Activated naive CD4-positive, alpha-beta T cell treated with anti-CD3 and anti-CD28 coated beads, Interleukin-2, amount 50 U/mL, for 72 hours (primary cell): ENCODE data around the gene SLIT1. TPM values are rescaled to one million over a fixed set of nuclear protein-coding genes. Genes with fewer than 3 reads are reported as not detected.

Experiments
- ATAC-seq, 2 donors: fragments of 150-1000 bp; cut with Tn5 transposase; 2 replicates each; pipeline ENCODE4 v1.10.0; 2021; ENCODE audit warnings: mild to moderate bottlenecking in 2 of 2, moderate library complexity in 2 of 2
- DNase-seq, 2 donors: peaks; one replicate each; pipeline ENCODE4 v3.0.0; 2021 to 2022; ENCODE audit warnings: low spot score in 2 of 2
- H3K27ac Mint-ChIP-seq, 2 donors: one replicate each; pipeline ENCODE4 v1.8.0; 2022; ENCODE audit warnings: mild to moderate bottlenecking in 2 of 2, mixed read lengths in 2 of 2
- H3K36me3 Mint-ChIP-seq, 2 donors: one replicate each; pipeline ENCODE4 v1.8.0; 2022; ENCODE audit warnings: mixed read lengths in 2 of 2
- H3K9me3 Mint-ChIP-seq, 2 donors: one replicate each; pipeline ENCODE4 v1.8.0; 2022; ENCODE audit warnings: mixed read lengths in 2 of 2
- total RNA-seq, 2 donors: library from RNA; stranded (reverse); gene quantifications; one replicate each; pipeline ENCODE4 v1.2.3, GENCODE V29; 2022

Gene SLIT1
- 1 to 10 TPM in 1 of 2 donors, under 1 TPM in 1; 0.99 to 1.4 TPM for total RNA-seq

DNA sequence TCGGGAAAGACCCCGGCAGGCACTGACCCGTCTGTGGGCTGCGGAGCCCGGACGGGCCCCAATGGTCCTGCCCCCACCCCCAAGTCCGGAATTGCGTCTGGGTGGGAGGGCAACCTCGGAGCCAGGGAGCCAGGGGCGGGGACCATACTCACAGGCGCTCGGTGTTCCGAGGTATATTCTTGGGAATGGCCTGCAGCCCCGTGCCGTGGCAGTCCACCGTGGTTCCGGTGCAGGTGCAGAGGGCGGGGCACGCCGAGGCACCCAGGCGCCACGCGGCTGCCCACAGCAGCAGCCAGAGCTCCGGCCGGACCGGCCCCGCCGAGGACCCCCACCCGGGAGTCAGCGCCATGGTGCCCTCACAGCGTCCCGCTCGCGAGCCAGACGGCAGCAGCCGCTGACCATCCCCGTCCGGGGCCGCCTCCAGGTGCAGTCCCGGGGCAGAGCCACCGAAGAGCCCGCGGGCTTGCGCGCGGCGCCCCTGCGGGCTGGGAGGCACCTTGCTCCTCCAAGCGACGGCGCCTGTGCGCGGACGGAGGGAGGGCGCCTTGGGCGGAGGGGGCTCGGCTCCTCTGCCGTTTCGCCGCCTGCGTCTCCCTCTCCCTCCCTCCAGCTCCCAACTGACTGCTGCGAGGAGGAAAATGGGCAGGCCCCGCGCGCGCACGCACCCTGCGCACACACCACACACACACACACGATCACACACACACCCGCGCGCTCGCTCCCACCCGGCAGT is at the start of gene SLIT1:
TSS of gene SLIT1 (minus strand) at position 634 of the 733 bp plus-strand sequence. CDS start at position 349, 285 bp downstream.
- Mint-ChIP-seq H3K27ac (no peak within 1 kb of the TSS), H3K9me3 (no peaks in the 10 kb centered on the region), H3K36me3 (no peaks in the 10 kb centered on the region)
- DNase-seq (peak in 1 of 2 donors; percentile 20), ATAC-seq (peak in 1 of 2 donors; percentile 47)

DNA sequence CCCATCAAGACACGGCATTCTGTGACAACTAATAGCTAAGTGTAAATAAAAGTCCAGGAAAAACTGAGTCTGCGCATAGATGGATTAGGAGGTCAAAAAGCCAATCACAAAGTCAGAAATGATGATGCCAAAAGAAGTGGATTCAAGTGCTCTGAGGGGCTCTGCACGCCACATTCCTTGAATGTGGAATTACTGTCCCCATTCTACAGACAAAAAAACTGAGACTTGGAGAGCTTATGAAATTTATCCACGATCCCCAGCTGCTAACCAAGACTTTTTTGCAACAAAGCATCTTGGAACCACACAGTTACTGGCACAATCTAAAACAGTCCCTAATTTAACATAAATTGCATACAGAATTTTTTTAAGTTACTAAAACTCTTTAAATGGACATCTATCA is 49.6 kb upstream of the SLIT1 start:
- Mint-ChIP-seq H3K9me3 (no peaks in the 10 kb centered on the region), H3K27ac (no peak overlapping the region), H3K36me3 (peaks cover 0 to 1% of the 10 kb centered on the region in 2 donors)
- ATAC-seq: no peak
- DNase-seq: no peak

- Mint-ChIP-seq H3K27ac (no peak overlapping the region), H3K36me3 (peaks cover 4 to 11% of the 10 kb centered on the region in 2 donors), H3K9me3 (no peaks in the 10 kb centered on the region)
- ATAC-seq: no peak
- no peak for DNase-seq
Measured at GRCh38 chr10:97234400-97234799, 48.6 kb upstream of the SLIT1 start.

DNA sequence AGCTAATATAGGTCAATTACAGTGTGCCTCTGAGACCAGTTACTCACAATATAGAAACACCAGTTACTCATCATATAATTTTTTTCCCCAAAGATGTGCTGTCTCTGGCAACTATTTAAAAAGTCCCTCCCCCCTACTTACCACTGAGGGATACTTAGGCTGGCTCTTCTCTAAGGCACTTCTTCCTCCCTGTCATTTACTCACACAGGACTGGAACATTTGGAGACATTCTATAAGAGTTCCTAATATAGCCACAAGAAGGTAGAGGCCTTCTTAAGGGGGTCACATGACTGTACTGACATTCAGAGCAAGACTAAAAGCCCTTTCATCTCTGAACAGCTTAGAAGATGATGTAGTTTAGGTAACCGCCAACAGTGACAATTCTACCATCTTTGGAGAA is 44.4 kb upstream of the SLIT1 start:
- no peaks in the 10 kb centered on the region for H3K9me3 Mint-ChIP-seq
- DNase-seq (no peak), ATAC-seq (peak; percentile 90 to 97)
- peaks cover 9 to 25% of the 10 kb centered on the region in 2 donors for H3K36me3 Mint-ChIP-seq
- peak overlapping the region; percentile 71 to 94 for H3K27ac Mint-ChIP-seq

GRCh38 chr10:97229322-97230015 is 43.7 kb upstream of the SLIT1 start:
- Mint-ChIP-seq H3K27ac (peak overlapping the region; percentile 71 to 94), H3K36me3 (peaks cover 13 to 29% of the 10 kb centered on the region in 2 donors), H3K9me3 (no peaks in the 10 kb centered on the region)
- no peak for DNase-seq
- ATAC-seq: peak in 1 of 2 donors; percentile 60

- peaks cover 13 to 33% of the 10 kb centered on the region in 2 donors for H3K36me3 Mint-ChIP-seq
- H3K27ac Mint-ChIP-seq: peak overlapping the region in 1 of 2 donors; percentile 22
- ATAC-seq (no peak), DNase-seq (no peak)
- no peaks in the 10 kb centered on the region for H3K9me3 Mint-ChIP-seq
Measured at GRCh38 chr10:97228775-97229157, 43.0 kb upstream of the SLIT1 start.

GRCh38 chr10:97228130-97228774 is 42.5 kb upstream of the SLIT1 start:
- DNase-seq (no peak), ATAC-seq (no peak)
- H3K9me3 Mint-ChIP-seq: no peaks in the 10 kb centered on the region
- peaks cover 13 to 34% of the 10 kb centered on the region in 2 donors for H3K36me3 Mint-ChIP-seq
- no peak overlapping the region for H3K27ac Mint-ChIP-seq

- H3K27ac Mint-ChIP-seq: no peak overlapping the region
- no peak for DNase-seq
- ATAC-seq: no peak
- H3K36me3 Mint-ChIP-seq: peaks cover 13 to 34% of the 10 kb centered on the region in 2 donors
- H3K9me3 Mint-ChIP-seq: no peaks in the 10 kb centered on the region
Measured at GRCh38 chr10:97226398-97226797, 40.6 kb upstream of the SLIT1 start.

- DNase-seq (no peak), ATAC-seq (peak; percentile 64)
- no peaks in the 10 kb centered on the region for H3K9me3 Mint-ChIP-seq
- peaks cover 10 to 40% of the 10 kb centered on the region in 2 donors for H3K36me3 Mint-ChIP-seq
- H3K27ac Mint-ChIP-seq: peak overlapping the region in 1 of 2 donors; percentile 56
Measured at GRCh38 chr10:97224483-97225435, 39.0 kb upstream of the SLIT1 start.

GRCh38 chr10:97222326-97222961 is 36.7 kb upstream of the SLIT1 start:
- H3K27ac Mint-ChIP-seq: no peak overlapping the region
- ATAC-seq: no peak
- no peaks in the 10 kb centered on the region for H3K9me3 Mint-ChIP-seq
- peaks cover 8 to 30% of the 10 kb centered on the region in 2 donors for H3K36me3 Mint-ChIP-seq
- no peak for DNase-seq

DNA sequence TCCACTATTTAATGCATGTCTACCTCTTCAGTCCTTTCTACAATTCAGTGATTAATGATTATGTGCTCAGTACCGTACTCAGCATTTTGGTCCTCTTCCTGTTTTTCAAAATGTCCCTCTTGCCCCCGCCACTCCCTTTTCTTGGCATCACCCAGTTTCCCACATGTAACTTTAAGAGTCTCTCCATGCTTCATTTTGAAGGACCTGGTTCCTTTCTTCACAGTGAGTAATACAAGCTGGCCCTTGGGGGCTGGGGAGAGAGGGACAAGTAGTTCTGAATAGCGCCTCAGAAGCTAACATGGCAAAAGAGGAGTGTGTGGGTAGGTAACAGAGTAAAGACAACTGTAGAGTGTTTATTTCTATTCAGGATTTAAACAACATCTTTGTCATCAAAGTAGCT is 34.6 kb upstream of the SLIT1 start:
- ATAC-seq: no peak
- Mint-ChIP-seq H3K36me3 (peaks cover 5 to 26% of the 10 kb centered on the region in 2 donors), H3K9me3 (no peaks in the 10 kb centered on the region), H3K27ac (no peak overlapping the region)
- no peak for DNase-seq

GRCh38 chr10:97217299-97217698 is 31.5 kb upstream of the SLIT1 start:
- Mint-ChIP-seq H3K9me3 (no peaks in the 10 kb centered on the region), H3K36me3 (peaks cover 0 to 15% of the 10 kb centered on the region in 2 donors), H3K27ac (peak overlapping the region in 1 of 2 donors; percentile 77)
- DNase-seq (no peak), ATAC-seq (no peak)

DNA sequence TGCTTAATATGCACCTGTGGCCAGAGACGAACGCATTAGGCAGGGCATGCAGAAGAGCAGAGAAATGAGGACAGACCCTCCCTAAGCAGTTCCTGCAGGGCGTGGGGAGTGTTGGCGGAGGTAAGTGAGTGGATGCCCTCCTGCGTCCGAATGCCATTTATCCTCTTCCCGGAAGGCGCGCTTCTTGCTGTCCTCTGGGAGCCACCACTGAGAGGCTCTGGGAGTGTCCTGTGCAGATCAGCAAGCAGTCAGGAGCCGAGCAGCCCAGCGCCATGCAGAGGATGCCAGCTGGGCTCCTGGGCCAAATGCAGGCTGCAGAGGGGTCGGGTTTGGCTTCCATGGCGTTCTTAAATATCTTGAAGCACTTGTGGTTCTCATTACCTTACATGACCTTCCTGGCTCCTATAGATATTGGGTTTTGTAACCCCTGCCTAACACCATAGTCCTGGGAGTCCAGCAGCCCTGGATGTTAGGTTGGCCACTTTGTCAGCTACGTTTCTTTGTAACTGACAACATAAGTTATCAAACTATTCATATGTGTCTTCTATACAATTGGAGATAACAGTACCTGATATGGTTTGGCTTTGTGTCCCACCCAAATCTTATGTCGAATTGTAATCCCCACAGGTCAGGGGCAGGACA is 30.0 kb upstream of the SLIT1 start:
- H3K9me3 Mint-ChIP-seq: no peaks in the 10 kb centered on the region
- H3K27ac Mint-ChIP-seq: no peak overlapping the region
- peaks cover 0 to 12% of the 10 kb centered on the region in 2 donors for H3K36me3 Mint-ChIP-seq
- ATAC-seq (no peak), DNase-seq (no peak)

- H3K9me3 Mint-ChIP-seq: no peaks in the 10 kb centered on the region
- ATAC-seq: no peak
- no peak overlapping the region for H3K27ac Mint-ChIP-seq
- DNase-seq: no peak
- H3K36me3 Mint-ChIP-seq: no peaks in the 10 kb centered on the region
Measured at GRCh38 chr10:97213431-97213830, 27.7 kb upstream of the SLIT1 start.

DNA sequence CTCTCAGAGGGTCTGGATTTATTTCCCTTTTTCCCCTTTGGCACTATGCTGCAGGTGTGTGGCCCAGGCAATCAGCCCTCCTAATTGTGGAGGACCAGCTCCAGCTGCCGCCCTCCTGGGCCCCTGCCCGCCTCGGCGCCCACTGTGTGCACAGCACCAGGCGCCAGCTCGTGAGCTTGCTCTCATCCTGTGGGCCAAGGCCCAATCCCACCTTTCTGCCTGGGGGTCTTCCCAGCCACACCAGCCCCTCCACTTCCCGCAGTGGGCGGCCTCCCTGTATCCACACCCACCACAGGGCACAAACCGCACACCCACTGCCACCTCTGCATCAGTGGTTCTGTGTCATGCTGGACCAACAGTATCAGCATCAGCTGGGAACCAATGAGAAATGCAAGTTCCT is 25.5 kb upstream of the SLIT1 start:
- ATAC-seq (no peak), DNase-seq (no peak)
- Mint-ChIP-seq H3K9me3 (no peaks in the 10 kb centered on the region), H3K36me3 (no peaks in the 10 kb centered on the region), H3K27ac (no peak overlapping the region)
